ENCODE measurements around the gene COPG1.

DNA sequence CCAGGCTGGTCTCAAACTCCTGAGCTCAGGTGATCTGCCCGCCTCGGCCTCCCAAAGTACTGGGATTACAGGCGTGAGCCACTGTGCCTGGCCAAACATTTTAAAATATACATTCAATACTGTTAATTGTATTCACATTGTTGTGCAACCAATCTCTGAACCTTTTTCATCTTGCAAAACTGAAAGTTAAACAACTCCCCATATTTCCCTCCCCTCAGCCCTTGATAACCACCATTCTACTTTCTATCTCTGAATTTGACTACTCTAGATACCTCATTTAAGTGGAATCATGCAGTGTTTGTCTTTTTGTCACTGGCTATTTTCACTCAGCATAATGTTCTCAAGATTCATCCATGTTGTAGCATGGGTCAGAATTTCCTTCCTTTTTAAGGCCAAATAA lies 59.2 kb downstream of the COPG1 start:
- no peak for TF ChIP-seq CTCF (IDR thresholded peaks at IDR 0.05)
- TF ChIP-seq SIN3A (IDR thresholded peaks at IDR 0.05; ENCODE audit: borderline replicate concordance, insufficient read depth, low read depth, low read length), result no peak

Data from Panc1 (cell line).